ENCODE data around the gene STK17B. TPM values are rescaled to one million over a fixed set of nuclear protein-coding genes. Genes with fewer than 3 reads are reported as not detected.

STK17B gene
- total and polyA plus RNA-seq, 12 donors = 2.0 to 20.4 (median 3.7) TPM

DNA sequence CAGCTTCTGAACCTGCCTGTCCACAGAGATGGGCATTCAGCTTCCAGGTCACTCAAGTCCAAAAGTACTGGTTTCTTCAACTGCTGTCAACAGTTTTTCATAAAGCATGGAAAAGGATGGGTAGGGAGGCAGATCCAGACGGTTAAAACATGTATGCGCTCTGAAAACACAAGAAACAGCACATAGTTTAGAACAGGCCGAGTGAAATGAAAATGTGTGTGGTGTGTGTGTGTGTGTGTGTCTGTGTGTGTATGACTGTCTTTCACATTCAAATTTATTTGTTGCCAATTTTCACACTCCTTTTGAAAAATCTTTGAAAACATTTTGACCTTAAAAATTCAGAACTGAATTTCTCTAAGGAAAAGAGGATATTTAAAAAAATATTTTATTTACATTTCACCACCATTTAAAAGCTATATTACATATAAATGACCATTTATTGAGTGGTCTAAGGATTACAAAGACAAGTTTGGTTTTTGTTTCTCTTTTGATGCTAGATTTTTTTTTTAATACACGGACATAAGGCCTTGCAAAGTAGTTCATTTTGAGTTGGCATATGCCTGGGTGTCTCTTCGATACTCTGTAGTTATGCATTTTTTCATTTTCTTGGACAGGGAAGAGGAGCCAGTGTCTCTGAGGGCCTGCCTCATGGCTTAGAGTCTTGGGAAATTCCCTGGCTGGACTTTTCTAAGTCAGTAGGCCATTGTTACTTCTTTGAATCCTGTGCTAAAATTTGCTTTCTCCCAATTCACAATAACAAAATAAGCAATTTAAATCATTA, 30.0 kb upstream of the STK17B start:
- intact Hi-C loops (cut with DNase I) = loop anchor here in 1 of 10 donors (5.0 kb wide), 1 partner anchor 36 kb away; no protein-coding TSS in a partner anchor
- DNase-seq (no peak), ATAC-seq (peak in 3 of 8 donors; percentile 45 to 55 (median 47))
- H3K27me3 ChIP-seq = no peaks in the 10 kb centered on the region
- WGBS, 2 donors = 60 to 73% methylated on average over 5 of the region's 5 CpGs
- peaks cover 0 to 35% (median 6%) of the 10 kb centered on the region in 9 donors for H3K36me3 ChIP-seq
- H3K4me3 ChIP-seq = no peak overlapping the region
- H3K27ac ChIP-seq = peak overlapping the region in 6 of 10 donors; percentile 5 to 44 (median 18)
- TF ChIP-seq, protein P1, sequence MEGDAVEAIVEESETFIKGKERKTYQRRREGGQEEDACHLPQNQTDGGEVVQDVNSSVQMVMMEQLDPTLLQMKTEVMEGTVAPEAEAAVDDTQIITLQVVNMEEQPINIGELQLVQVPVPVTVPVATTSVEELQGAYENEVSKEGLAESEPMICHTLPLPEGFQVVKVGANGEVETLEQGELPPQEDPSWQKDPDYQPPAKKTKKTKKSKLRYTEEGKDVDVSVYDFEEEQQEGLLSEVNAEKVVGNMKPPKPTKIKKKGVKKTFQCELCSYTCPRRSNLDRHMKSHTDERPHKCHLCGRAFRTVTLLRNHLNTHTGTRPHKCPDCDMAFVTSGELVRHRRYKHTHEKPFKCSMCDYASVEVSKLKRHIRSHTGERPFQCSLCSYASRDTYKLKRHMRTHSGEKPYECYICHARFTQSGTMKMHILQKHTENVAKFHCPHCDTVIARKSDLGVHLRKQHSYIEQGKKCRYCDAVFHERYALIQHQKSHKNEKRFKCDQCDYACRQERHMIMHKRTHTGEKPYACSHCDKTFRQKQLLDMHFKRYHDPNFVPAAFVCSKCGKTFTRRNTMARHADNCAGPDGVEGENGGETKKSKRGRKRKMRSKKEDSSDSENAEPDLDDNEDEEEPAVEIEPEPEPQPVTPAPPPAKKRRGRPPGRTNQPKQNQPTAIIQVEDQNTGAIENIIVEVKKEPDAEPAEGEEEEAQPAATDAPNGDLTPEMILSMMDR (IDR thresholded peaks at IDR 0.05) = no peak
- no peaks in the 10 kb centered on the region for H3K9me3 ChIP-seq
- peaks cover 0 to 48% (median 16%) of the 10 kb centered on the region in 9 donors for H3K4me1 ChIP-seq

DNA sequence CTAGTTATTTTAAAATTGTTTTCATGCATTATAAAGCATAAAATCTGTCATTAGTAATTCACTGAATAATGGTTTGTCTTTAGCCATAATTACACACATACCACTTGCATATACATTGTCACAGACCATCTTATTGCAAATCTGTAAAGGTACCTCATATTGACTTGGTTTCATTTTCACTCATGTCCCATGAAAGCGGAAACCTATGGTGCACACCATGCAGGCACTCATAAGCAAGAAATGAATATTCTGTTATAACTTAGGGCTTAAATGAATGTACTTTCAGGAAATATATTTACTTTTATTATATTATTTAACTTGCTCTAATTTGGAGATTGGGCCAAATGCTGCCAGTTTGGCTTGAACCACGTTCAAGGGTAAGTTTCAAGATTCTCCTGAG, 29.2 kb upstream of the STK17B start:
- peaks cover 0 to 43% (median 13%) of the 10 kb centered on the region in 9 donors for H3K4me1 ChIP-seq
- DNase-seq (no peak), ATAC-seq (no peak)
- peak overlapping the region in 2 of 10 donors; percentile 8 to 44 for H3K27ac ChIP-seq
- WGBS, 2 donors = 98 to 99% methylated on average over 2 of the region's 2 CpGs
- TF ChIP-seq, protein P1 (IDR thresholded peaks at IDR 0.05) = no peak
- no peak overlapping the region for H3K4me3 ChIP-seq
- intact Hi-C loops (cut with DNase I) = loop anchor here in 1 of 10 donors (5.0 kb wide), 1 partner anchor 37 kb away; no protein-coding TSS in a partner anchor
- no peaks in the 10 kb centered on the region for H3K9me3 ChIP-seq
- no peaks in the 10 kb centered on the region for H3K27me3 ChIP-seq
- peaks cover 0 to 35% (median 6%) of the 10 kb centered on the region in 9 donors for H3K36me3 ChIP-seq

DNA sequence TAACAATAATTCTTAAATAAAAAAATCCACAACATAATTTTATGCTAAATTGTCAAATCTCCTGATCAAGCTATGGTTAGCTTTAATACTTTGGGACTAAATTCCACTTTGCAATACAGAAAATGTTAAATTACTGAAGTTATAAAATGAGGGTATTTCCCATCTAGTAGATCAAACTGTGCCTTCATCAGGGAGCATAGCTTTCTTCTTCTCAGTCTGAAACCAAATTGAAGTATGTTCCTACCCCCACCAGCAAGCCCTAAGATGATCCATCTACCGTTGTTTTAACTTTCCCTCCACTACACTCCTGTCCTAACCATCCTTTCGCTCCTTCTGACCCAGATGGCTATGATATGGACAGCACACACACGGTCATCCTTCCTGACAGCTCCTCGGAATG, 24.4 kb upstream of the STK17B start:
- Histone ChIP-seq H3K4me1 (peaks cover 0 to 26% (median 3%) of the 10 kb centered on the region in 9 donors), H3K4me3 (no peak overlapping the region), H3K27me3 (no peaks in the 10 kb centered on the region), H3K27ac (no peak overlapping the region), H3K36me3 (peaks cover 0 to 30% (median 4%) of the 10 kb centered on the region in 9 donors), H3K9me3 (no peaks in the 10 kb centered on the region)
- ATAC-seq (no peak), DNase-seq (no peak)
- intact Hi-C loops (cut with DNase I) = no loop called here
- WGBS, 2 donors = 88 to 92% methylated on average over 4 of the region's 4 CpGs
- TF ChIP-seq, protein P1 (IDR thresholded peaks at IDR 0.05) = no peak

DNA sequence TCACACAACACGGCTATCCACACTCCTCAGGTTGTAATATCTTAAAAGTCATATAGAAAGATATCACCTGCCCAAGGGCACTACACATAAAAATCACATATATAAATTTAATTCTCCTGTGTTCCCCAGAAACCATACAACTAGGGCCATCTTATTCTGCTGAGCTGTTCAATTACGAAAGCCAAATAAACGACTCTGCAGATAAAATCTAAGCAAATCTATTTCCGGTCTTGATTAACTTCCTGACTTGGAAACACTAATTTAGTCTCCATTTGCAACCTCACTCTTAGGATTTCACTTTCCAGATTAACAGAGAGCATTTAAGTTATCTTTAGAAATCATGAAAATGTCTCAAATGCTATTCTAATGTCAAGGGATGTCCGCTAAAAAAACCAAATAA, 23.9 kb upstream of the STK17B start:
- Histone ChIP-seq H3K4me3 (no peak overlapping the region), H3K9me3 (no peaks in the 10 kb centered on the region), H3K27ac (no peak overlapping the region), H3K27me3 (no peaks in the 10 kb centered on the region), H3K36me3 (peaks cover 0 to 26% (median 0%) of the 10 kb centered on the region in 9 donors), H3K4me1 (peaks cover 0 to 22% (median 0%) of the 10 kb centered on the region in 9 donors)
- WGBS, 2 donors = 54 to 61% methylated on average over 5 of the region's 5 CpGs
- no peak for ATAC-seq
- intact Hi-C loops (cut with DNase I) = no loop called here
- TF ChIP-seq, protein P1 (IDR thresholded peaks at IDR 0.05) = no peak
- no peak for DNase-seq
